ENCODE measurements around the gene SHKBP1. TPM values are rescaled to one million over a fixed set of nuclear protein-coding genes. Genes with fewer than 3 reads are reported as not detected.
"Not testable (repeated sequence)": the region's sequence is repeated elsewhere in the genome, so short reads cannot be mapped to it uniquely, and the experiment has no call there.

The SHKBP1 gene
- total and polyA plus RNA-seq, 7 donors, result 12.4 to 21.7 (median 17.2) TPM

- H3K4me1 ChIP-seq, result no peaks in the 10 kb centered on the region
- H3K36me3 ChIP-seq (ENCODE audit: insufficient read depth in 1 of 2, low read depth in 1 of 2), result peaks cover 0 to 12% of the 10 kb centered on the region in 2 donors
- H3K27ac ChIP-seq, result no peak overlapping the region
- no peaks in the 10 kb centered on the region for H3K9me3 ChIP-seq
- ATAC-seq (no peak), DNase-seq (no peak)
- no peak overlapping the region for H3K4me3 ChIP-seq
- WGBS, 3 donors, result 63 to 85% (median 70%) methylated on average over 7 to 9 of the region's 9 CpGs
- intact Hi-C loops (cut with DNase I), result loop anchor here in 1 of 2 donors (10.0 kb wide), 1 partner anchor 114 kb away; no protein-coding TSS in a partner anchor
- no peak for TF ChIP-seq CTCF (IDR thresholded peaks at IDR 0.05)
- no peaks in the 10 kb centered on the region for H3K27me3 ChIP-seq (ENCODE audit: insufficient read depth in 3 of 3, low read length in 2 of 3)
These were observed 12.4 kb downstream of the SHKBP1 start for GRCh38 chr19:40588926-40589569.

DNA sequence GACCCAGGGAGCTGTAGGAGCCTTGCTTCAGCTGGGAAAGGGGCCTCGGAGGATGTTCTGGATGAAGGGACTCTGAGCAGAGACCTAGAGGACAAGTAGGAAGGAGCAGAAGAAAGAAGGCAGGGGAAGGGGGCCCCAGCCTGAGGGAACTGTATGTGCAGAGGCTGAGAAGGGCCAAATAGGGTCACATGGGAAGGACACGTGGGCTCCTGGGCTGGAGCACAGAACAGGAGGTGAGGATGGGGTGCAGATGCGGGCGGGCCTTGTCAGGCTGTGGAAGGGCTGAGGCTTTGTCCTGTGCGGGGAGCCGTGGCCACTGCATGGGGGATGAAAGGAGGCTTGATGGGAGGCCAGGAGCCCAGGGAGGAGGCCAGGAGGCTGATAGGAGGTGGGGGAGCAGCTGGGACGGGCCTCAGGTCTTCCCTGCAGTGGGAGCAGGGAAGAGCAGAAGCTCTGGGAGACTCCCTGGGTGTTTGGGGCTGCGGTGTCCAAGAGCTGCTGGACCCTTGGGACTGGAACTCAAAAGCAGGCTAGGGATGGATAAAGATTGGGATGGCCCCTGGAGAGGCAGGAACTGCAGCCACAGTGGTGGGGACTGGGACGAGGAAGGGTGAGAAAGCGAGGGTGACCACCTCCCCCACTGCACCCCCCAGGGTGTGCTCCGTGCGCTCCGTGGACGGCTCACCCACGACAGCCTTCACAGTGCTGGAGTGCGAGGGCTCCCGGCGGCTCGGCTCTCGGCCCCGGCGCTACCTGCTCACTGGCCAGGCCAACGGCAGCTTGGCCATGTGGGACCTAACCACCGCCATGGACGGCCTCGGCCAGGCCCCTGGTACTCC, 13.1 kb downstream of the SHKBP1 start:
- ATAC-seq, result no peak
- no peak for TF ChIP-seq CTCF (IDR thresholded peaks at IDR 0.05)
- Histone ChIP-seq H3K9me3 (no peaks in the 10 kb centered on the region), H3K4me1 (no peaks in the 10 kb centered on the region), H3K27me3 (ENCODE audit: insufficient read depth in 3 of 3, low read length in 2 of 3) (no peaks in the 10 kb centered on the region), H3K4me3 (no peak overlapping the region), H3K27ac (no peak overlapping the region), H3K36me3 (ENCODE audit: insufficient read depth in 1 of 2, low read depth in 1 of 2) (peaks cover 0 to 8% of the 10 kb centered on the region in 2 donors)
- intact Hi-C loops (cut with DNase I), result loop anchor here in 1 of 2 donors (10.0 kb wide), 2 partner anchors 115 to 285 kb away; no protein-coding TSS in a partner anchor
- DNase-seq, result no peak
- 89 to 90% (median 90%) methylated on average over 24 to 26 of the region's 26 CpGs for WGBS, 3 donors

DNA sequence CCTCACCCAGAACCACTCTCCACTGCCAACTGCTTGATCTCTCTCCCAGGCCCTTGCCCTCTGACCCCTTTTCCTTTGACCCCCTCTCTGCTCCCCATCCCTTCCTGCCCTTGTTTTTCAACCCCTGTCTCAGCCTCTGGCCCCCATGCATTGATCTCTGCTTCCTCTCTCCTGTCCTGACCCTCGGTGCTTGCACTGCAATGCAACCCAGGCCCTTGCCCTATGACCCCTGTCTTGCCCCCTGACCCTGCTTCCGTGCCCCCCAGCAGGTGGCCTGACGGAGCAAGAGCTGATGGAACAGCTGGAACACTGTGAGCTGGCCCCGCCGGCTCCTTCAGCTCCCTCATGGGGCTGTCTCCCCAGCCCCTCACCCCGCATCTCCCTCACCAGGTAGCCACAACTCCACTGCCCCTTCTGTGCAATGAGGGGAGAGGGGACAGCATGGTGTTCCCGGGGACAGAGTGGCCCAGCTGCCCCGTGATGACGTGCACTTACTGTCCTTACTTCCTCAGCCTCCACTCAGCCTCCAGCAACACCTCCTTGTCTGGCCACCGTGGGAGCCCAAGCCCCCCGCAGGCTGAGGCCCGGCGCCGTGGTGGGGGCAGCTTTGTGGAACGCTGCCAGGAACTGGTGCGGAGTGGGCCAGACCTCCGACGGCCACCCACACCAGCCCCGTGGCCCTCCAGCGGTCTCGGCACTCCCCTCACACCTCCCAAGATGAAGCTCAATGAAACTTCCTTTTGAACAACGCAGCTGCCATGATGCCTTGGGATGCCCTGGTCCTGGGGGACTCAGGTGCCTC, 14.0 kb downstream of the SHKBP1 start:
- Histone ChIP-seq H3K9me3 (no peaks in the 10 kb centered on the region), H3K4me3 (no peak overlapping the region), H3K27me3 (ENCODE audit: insufficient read depth in 3 of 3, low read length in 2 of 3) (no peaks in the 10 kb centered on the region), H3K36me3 (ENCODE audit: insufficient read depth in 1 of 2, low read depth in 1 of 2) (peaks cover 0 to 6% of the 10 kb centered on the region in 2 donors), H3K27ac (no peak overlapping the region), H3K4me1 (no peaks in the 10 kb centered on the region)
- ATAC-seq, result no peak
- WGBS, 3 donors, result 67 to 76% (median 68%) methylated on average over 22 of the region's 22 CpGs
- no peak for TF ChIP-seq CTCF (IDR thresholded peaks at IDR 0.05)
- no peak for DNase-seq
- intact Hi-C loops (cut with DNase I), result loop anchor here in 1 of 2 donors (10.0 kb wide), 1 partner anchor 286 kb away; no protein-coding TSS in a partner anchor

DNA sequence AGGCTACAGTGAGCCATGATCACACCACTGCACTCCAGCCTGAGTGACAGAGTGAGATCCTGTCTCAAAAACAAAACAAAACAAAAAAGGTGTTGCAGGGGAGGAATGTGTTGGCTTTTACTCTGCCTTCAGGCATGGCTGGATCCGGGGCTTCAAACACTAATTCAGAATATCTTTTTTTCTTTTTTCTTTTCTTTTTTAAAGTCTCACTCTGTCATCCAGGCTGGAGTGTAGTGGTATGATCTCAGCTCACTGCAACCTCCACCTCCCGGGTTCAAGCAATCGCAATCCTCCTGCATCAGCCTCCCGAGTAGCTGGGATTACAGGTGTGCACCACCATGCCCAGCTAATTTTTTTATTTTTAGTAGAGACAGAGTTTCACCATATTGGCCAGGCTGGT, 15.1 kb downstream of the SHKBP1 start:
- H3K27ac ChIP-seq; ATAC-seq; H3K9me3 ChIP-seq; H3K4me3 ChIP-seq; H3K27me3 ChIP-seq (ENCODE audit: insufficient read depth in 3 of 3, low read length in 2 of 3); DNase-seq; H3K4me1 ChIP-seq; H3K36me3 ChIP-seq (ENCODE audit: insufficient read depth in 1 of 2, low read depth in 1 of 2): not testable (repeated sequence)
- intact Hi-C loops (cut with DNase I), result loop anchor here in 1 of 2 donors (10.0 kb wide), 1 partner anchor 287 kb away; no protein-coding TSS in a partner anchor
- 86 to 97% (median 93%) methylated on average over 4 of the region's 4 CpGs for WGBS, 3 donors
